Transverse colon (tissue), 4 donors: ENCODE measurements around the gene PAF1. TPM values are rescaled to one million over a fixed set of nuclear protein-coding genes. Genes with fewer than 3 reads are reported as not detected.

Source experiments
- DNase-seq: peaks from one replicate; pipeline ENCODE4 v3.0.0-alpha.2; 2019
- H3K27ac ChIP-seq, 4 donors: fragments of 200-600 bp; sonication (generic); 2 replicates each; pipeline ENCODE4 v1.5.1; 2016 to 2018; ENCODE audit warnings: inconsistent platforms in 4 of 4
- H3K27me3 ChIP-seq: fragments of 200-600 bp; sonication (generic); 2 replicates; pipeline ENCODE4 v1.5.1; 2017; ENCODE audit warnings: inconsistent platforms
- H3K36me3 ChIP-seq, 4 donors: fragments of 200-600 bp; sonication (generic); 2 replicates each; pipeline ENCODE4 v1.5.1; 2017 to 2019; ENCODE audit warnings: inconsistent platforms in 4 of 4
- H3K4me1 ChIP-seq, 4 donors: fragments of 200-600 bp; sonication (generic); 2 replicates each; pipeline ENCODE4 v1.5.1; 2017 to 2020; ENCODE audit warnings: inconsistent platforms in 4 of 4
- H3K4me3 ChIP-seq, 4 donors: fragments of 200-600 bp; sonication (generic); 1 replicate in 1 of 4; 2 replicates in 3 of 4; pipeline versions ENCODE4 v1.5.1 to v1.6.1; 2017 to 2019; ENCODE audit warnings: inconsistent platforms in 4 of 4
- H3K9me3 ChIP-seq, 2 donors: fragments of 200-600 bp; sonication (generic); 2 replicates each; pipeline ENCODE4 v1.5.1; 2017 to 2019; ENCODE audit warnings: inconsistent platforms in 2 of 2
- CTCF ChIP-seq, 5 experiments: fragments of 200-600 bp in 3 of 5; fragments of 450-650 bp in 2 of 5; sonication (generic) in 3 of 5; IDR thresholded peaks; 1 replicate in 2 of 5; 2 replicates in 3 of 5; pipeline ENCODE4 v1.5.1; 2016 to 2017; ENCODE audit warnings: antibody characterized with exemption in 5 of 5, inconsistent platforms in 3 of 5, mild to moderate bottlenecking in 2 of 5, moderate library complexity in 1 of 5
- EP300 ChIP-seq: sonication (generic); formaldehyde crosslinking; IDR thresholded peaks from one replicate; pipeline ENCODE4 v1.6.1; 2017; ENCODE audit warnings: antibody characterized with exemption, low read depth
- POLR2A ChIP-seq: fragments of 450-650 bp; IDR thresholded peaks from one replicate; pipeline ENCODE4 v1.6.1; 2016; ENCODE audit warnings: antibody characterized with exemption, mild to moderate bottlenecking, moderate library complexity
- POLR2AphosphoS5 ChIP-seq, 3 donors: sonication (generic); formaldehyde crosslinking; IDR thresholded peaks; one replicate each; pipeline ENCODE4 v1.6.1; 2016; ENCODE audit warnings: antibody characterized with exemption in 3 of 3
- WGBS, 2 donors: methylation state at CpG; one replicate each; pipeline ENCODE4 v1.1.5; 2018; ENCODE audit warnings: low coverage in 1 of 2; 5-methylcytosine and 5-hydroxymethylcytosine counted together
- in situ Hi-C, 4 donors: fragments of 200-750 bp; cut with MboI; loops; one replicate each; pipeline versions ENCODE4 v1.15.0 to v1.15.1; 2017; ENCODE audit warnings: low sequenced_read_pairs in 3 of 4, low pct_ligation_motif_present in 1 of 4, low pct_unique_long_range_greater_than_20kb in 1 of 4
- intact Hi-C: fragments of 100-400 bp; cut with DNase I; formaldehyde crosslinking; loops from one replicate; pipeline ENCODE4 v1.15.1; 2023; ENCODE audit warnings: low total_unique reads
- total RNA-seq, 4 donors: library from RNA; depleted of rRNA; stranded (reverse); fragments of >200 nt; gene quantifications; one replicate each; pipeline ENCODE4 v1.1.0, GENCODE V29; 2016

Gene PAF1
- total RNA-seq, 4 donors from 2014 or later, result 37.8 to 71.2 (median 43.0) TPM

GRCh38 chr19:39434123-39435076, 43.5 kb upstream of the PAF1 start:
- peaks cover 0 to 26% (median 10%) of the 10 kb centered on the region in 4 donors for H3K36me3 ChIP-seq
- peaks cover 20 to 36% (median 30%) of the 10 kb centered on the region in 4 donors for H3K4me1 ChIP-seq
- WGBS, 2 donors, result 24 to 69% methylated on average over 4 to 10 of the region's 10 CpGs
- peak overlapping the region; percentile 90 to 97 (median 92) for H3K27ac ChIP-seq
- TF ChIP-seq CTCF (IDR thresholded peaks at IDR 0.05), result no peak
- TF ChIP-seq EP300, result no peak
- TF ChIP-seq POLR2A, result no peak
- TF ChIP-seq POLR2AphosphoS5 (IDR thresholded peaks at IDR 0.05), result no peak
- no peaks in the 10 kb centered on the region for H3K9me3 ChIP-seq
- H3K27me3 ChIP-seq, result no peaks in the 10 kb centered on the region
- peak overlapping the region in 3 of 4 donors; percentile 89 to 99 (median 92) for H3K4me3 ChIP-seq
- DNase-seq, result no peak
- intact Hi-C loops, result no loop called here
- in situ Hi-C loops, result loop anchor here in 1 of 4 donors (25.0 kb wide), 1 partner anchor 103 kb away; the partner anchor contains the start of genes EID2 and EID2B

- 96% methylated on average over 8 of the region's 8 CpGs; no CpG with 5 or more reads in 1 of the 2 donors for WGBS, 2 donors
Observed at GRCh38 chr19:39433480-39434079, 42.7 kb upstream of the PAF1 start.

GRCh38 chr19:39432677-39433025, 41.7 kb upstream of the PAF1 start:
- H3K4me1 ChIP-seq, result peaks cover 20 to 50% (median 41%) of the 10 kb centered on the region in 4 donors
- H3K27ac ChIP-seq, result no peak overlapping the region
- WGBS, 2 donors, result 92% methylated on average over 8 of the region's 8 CpGs; no CpG with 5 or more reads in 1 of the 2 donors
- no peak overlapping the region for H3K4me3 ChIP-seq
- intact Hi-C loops (no loop called here), in situ Hi-C loops (loop anchor here in 1 of 4 donors (25.0 kb wide), 1 partner anchor 105 kb away; the partner anchor contains the start of genes EID2 and EID2B)
- no peaks in the 10 kb centered on the region for H3K9me3 ChIP-seq
- H3K27me3 ChIP-seq, result no peaks in the 10 kb centered on the region
- DNase-seq, result no peak
- H3K36me3 ChIP-seq, result peaks cover 0 to 26% (median 10%) of the 10 kb centered on the region in 4 donors
- no peak for TF ChIP-seq POLR2A
- no peak for TF ChIP-seq EP300
- TF ChIP-seq POLR2AphosphoS5 (IDR thresholded peaks at IDR 0.05), result no peak
- TF ChIP-seq CTCF (IDR thresholded peaks at IDR 0.05), result no peak

More at GRCh38 chr19:39433480-39434079, 42.7 kb upstream of the PAF1 start:
- no peaks in the 10 kb centered on the region for H3K27me3 ChIP-seq
- peaks cover 20 to 43% (median 38%) of the 10 kb centered on the region in 4 donors for H3K4me1 ChIP-seq
- no peak overlapping the region for H3K4me3 ChIP-seq
- TF ChIP-seq EP300 (no peak), CTCF (IDR thresholded peaks at IDR 0.05) (no peak), POLR2A (no peak), POLR2AphosphoS5 (IDR thresholded peaks at IDR 0.05) (no peak)
- no peaks in the 10 kb centered on the region for H3K9me3 ChIP-seq
- in situ Hi-C loops, result loop anchor here in 1 of 4 donors (25.0 kb wide), 1 partner anchor 104 kb away; the partner anchor contains the start of genes EID2 and EID2B
- intact Hi-C loops, result no loop called here
- peak overlapping the region in 1 of 4 donors; percentile 97 for H3K27ac ChIP-seq
- DNase-seq, result no peak
- peaks cover 0 to 26% (median 10%) of the 10 kb centered on the region in 4 donors for H3K36me3 ChIP-seq
